HCEC 1CT (cell line): ENCODE data around the gene DET1.
"Not testable (repeated sequence)": the region's sequence is repeated elsewhere in the genome, so short reads cannot be mapped to it uniquely, and the experiment has no call there.

Experiments used
- DNase-seq: peaks from one replicate; pipeline ENCODE4 v3.0.0-alpha.2; 2017

Gene DET1

DNA sequence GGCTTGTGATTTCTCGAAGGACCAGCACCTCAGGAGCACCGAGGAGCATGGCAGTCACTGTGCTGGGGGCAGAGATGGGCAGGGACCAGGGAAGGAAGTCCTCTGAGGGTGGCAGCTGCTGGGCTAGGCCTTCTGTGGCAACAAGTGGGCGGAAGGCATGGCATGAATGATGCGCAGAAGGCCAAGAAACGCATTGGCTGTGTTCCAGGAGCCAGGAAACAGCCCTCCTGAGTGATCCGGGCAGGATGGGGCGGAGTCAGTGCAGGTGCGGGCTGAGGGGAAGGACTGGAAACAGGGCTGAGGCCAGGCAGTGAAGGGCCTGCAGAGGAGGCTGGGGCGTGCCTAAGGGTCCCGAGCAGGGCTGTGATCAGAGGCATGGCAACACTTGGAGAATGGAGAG is 55.3 kb downstream of the DET1 start:
- DNase-seq: no peak

- DNase-seq: no peak
These were observed 56.4 kb downstream of the DET1 start for GRCh38 chr15:88490036-88490435.

DNA sequence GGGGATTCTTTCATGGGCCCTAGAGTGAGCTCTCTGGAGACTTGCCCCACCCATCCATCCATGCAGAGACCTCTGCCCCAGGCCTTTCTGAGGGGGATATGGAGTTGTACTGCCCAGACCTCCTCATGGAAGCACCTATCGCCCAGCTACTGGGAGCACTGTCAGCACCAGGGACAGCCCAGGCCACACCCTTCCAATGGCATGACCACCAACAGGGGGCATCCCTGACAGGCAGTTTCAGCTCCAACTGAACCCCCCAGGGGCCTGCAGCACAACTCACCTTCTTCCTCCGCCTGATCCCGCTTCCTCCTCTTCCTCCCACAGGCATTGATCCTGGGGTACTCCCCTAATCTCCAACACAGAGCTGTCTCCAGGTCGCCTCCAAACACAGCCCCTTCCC is 57.2 kb downstream of the DET1 start:
- no peak for DNase-seq

- DNase-seq: no peak
These were observed 58.5 kb downstream of the DET1 start for GRCh38 chr15:88487796-88488523.

GRCh38 chr15:88487178-88487795 is 59.2 kb downstream of the DET1 start:
- no peak for DNase-seq

GRCh38 chr15:88484682-88485331 is 61.7 kb downstream of the DET1 start:
- no peak for DNase-seq

- DNase-seq: no peak
These were observed 64.2 kb downstream of the DET1 start for GRCh38 chr15:88482263-88482662.

DNA sequence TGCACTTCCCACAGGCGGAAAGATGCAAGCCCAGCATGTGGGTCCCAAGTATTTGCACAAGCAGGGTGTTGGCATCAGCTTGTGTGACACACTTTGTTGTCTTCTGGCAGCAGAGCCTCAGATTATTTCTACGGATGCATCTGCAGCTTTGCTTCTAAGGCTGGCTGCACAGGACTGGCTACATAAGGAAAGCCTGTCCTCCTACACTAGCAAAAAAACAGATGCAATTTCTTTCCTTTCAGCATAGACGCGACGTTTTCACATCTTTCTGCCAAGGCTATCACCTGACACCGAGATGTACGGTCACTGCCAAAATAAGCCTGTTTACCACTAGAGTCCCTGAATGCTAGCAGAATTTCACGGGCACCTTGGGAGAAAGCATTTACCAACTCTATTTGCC is 65.5 kb downstream of the DET1 start:
- no peak for DNase-seq

- no peak for DNase-seq
These were observed 67.3 kb downstream of the DET1 start for GRCh38 chr15:88479169-88479568.

GRCh38 chr15:88477904-88478303 is 68.6 kb downstream of the DET1 start:
- no peak for DNase-seq

GRCh38 chr15:88477126-88477525 is 69.4 kb downstream of the DET1 start:
- DNase-seq: no peak

- DNase-seq: peak; percentile 25
These were observed 69.8 kb downstream of the DET1 start for GRCh38 chr15:88476635-88477060.

DNA sequence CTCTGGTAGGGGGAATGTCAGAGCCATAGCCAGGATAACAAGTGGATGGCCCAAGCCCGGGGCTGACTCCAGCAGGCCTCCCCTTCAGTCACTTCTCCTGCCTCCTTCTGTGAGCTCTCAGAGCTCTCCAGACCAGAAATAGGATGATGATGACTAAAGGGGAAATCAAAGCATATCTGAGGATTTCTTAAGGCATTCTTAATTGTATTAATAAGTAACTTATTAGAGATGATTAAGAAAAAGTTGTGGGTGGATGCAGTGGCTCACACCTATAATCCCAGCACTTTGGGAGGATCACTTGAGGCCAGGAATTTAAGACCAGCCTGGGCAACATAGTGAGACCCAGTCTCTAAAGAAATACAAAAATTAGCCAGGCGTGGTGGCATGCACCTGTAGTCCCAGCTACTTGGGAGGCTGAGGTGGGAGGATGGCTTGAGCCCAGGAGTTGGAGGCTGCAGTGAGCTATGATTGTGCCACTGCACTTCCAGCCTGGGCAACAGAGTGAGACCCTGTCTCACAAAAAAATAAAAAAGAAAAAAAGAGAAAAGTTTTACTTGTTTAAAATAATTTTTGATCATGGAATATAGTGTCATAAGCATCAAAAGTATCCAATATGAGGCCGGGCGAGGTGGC is 72.7 kb downstream of the DET1 start:
- not testable (repeated sequence) for DNase-seq

- no peak for DNase-seq
These were observed 74.3 kb downstream of the DET1 start for GRCh38 chr15:88472225-88472624.

DNA sequence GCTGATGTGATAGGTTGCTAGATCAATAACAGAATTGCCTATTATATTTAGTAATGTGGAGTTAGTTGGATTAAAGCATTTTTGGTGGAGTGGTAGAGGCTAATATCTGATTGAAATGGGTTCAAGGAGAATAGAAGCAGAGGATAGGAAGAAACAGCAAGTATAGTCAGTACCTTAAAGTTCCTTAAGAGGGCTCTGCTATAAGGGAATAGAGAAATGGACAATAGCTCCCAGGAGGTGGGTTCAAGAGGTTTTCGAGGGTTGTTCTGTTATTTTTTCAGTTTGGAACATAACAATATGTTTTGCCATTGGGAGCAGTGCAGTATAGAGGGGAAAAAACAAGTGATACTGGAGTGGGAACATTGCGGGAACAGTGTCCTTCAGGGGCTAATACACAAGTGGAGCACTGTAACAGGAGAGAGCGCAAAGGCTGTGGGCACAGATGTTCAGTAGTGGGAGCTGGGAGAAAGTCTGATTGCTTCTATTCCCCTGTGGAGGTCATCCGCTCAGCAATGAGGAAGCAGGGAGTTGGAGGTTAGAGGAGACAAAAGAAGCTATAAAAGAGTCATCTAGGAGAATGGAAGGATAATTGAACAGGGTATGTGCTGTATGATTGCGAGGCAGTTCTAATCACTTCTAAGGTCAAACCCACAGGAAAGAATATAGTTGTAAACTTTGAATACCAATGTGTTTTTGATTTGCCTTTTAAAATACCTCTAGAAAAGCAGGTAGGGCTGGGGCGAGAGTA is 75.7 kb downstream of the DET1 start:
- DNase-seq: no peak

DNA sequence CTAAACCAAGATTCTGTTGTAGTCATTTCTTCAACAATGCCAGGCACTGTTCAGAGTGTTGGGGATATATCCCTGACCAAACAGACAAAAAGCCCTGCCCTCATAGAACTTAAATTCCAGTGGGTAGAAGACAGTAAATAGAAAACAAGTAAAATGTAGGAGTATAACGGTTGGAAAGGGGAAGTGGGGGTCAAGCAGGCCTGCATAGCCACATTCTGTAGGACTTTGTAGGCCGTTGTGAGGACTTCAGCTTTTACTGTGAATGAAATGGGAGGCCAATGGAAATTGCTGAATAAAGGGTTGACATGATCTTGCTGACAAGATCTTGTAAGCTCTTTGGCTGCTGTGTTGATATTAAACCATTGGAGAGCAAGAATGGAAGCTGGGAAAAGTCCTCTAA is 77.2 kb downstream of the DET1 start:
- DNase-seq: no peak

- DNase-seq: not testable (repeated sequence)
These were observed 77.8 kb downstream of the DET1 start for GRCh38 chr15:88468721-88469120.

DNA sequence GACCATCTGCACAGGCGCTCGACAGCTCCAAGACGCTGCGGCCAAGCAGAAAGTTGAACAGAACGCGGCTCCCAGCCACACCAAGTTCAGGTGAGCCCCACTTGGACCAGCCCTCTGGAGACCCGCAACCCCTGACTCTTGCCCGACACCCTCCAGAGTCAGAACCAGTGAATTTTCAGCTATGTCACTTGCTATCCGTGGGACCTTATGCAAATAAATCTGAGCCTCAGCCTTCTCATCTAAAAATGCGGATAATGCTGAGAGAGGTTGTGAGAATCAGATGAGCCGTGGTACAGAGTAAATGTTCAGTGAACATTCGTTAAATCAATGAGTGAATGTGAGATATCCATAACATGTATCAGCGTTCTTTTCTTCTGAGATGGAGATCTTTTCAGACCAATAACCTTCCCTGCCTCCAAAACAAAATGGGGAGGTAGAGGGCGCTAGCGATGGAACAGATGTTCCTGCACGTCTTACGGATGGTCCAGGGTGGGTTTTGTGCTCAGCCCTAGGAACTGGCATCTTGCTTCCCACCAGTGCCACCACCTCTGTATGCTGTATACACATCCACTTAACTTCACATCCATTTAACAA is 78.4 kb downstream of the DET1 start:
- no peak for DNase-seq

DNA sequence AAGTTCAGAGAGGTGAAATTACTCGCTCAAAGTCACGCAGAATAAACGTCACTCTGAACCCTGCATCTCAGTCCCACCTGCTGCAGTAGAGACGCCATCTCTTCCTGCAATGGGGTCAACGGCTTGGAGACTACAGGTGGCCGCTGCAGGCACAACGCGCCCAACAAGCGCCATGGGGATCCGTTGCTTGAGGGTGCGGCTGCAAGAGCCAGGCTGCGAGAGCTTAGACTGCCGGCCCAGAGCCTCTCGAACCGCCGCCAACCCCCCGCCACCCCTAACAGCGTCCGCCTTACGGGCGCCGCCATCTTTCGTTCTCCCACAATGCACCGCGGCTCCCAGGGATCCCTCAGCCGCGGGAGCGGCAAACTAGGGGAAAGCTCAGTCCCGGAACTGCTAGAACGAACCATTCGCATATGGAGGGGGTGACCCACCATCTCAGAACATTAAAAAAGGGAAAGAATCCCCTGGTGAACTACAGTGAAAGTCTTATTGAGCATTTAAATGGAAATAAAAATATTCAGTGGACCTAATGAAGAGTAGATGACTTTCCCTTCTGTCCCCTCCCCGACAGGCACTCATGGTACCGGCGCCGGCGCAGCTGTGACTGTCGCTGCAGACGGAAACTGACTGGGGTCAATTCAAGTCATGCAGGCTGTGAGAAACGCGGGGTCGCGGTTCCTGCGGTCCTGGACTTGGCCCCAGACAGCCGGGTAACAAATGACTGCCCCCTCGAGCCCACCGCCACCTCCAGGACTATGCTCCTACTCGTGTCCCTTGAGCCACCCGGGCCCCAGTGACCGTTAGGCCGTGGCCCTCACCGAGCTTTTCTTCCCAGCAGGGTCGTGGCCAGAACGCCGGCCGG is 79.2 kb downstream of the DET1 start, which contains the start of the genes MRPL46 and MRPS11:
Gene MRPL46, minus strand, starts transcription at position 316 of the 862 bp plus-strand sequence. Its CDS starts 11 bp downstream, at position 305.
Gene MRPS11, plus strand, starts transcription at position 636 of the 862 bp plus-strand sequence. Its CDS starts 10 bp downstream, at position 646.
- DNase-seq: peak; percentile 86

DNA sequence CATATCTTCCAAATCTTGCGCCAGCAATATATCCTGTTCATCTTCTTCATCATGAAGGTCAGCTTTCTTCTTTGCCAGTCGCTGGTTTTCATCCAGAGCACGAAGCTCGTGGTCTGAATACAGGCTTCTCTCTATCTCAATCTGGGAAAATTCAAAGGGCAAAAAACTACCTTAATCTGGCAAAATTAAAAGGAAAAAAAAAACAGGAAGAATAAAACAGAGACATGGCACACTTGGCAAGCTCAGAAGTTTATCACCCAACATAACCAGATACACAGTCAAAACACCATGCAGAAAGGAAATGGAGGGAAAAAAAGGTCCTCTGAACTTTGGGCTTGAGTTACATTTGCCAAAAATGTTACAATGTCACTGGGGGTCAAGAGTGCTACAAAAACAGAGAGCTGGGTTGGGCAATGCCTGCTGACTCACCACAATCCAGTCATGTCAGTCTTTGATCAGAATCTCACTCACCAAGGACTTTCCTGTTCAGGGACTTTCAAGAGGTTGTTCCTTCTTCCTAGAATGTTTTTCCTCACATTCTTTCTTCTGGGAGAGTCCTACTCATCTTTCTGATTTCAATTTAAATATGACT is 80.8 kb downstream of the DET1 start:
- DNase-seq: peak; percentile 71
